GM19035 (cell line): ENCODE data around the gene RNMT.

ENCODE experiments used
- ATAC-seq: cut with Tn5 transposase; IDR thresholded peaks from one replicate; pipeline ENCODE4 v1.9.1; 2021; ENCODE audit not compliant: unreplicated experiment

The RNMT gene

GRCh38 chr18:13809531-13810255 lies 83.2 kb downstream of the RNMT start:
- no peak for ATAC-seq

GRCh38 chr18:13810950-13811485 lies 84.5 kb downstream of the RNMT start:
- no peak for ATAC-seq

GRCh38 chr18:13811993-13812392 lies 85.5 kb downstream of the RNMT start:
- ATAC-seq: no peak

DNA sequence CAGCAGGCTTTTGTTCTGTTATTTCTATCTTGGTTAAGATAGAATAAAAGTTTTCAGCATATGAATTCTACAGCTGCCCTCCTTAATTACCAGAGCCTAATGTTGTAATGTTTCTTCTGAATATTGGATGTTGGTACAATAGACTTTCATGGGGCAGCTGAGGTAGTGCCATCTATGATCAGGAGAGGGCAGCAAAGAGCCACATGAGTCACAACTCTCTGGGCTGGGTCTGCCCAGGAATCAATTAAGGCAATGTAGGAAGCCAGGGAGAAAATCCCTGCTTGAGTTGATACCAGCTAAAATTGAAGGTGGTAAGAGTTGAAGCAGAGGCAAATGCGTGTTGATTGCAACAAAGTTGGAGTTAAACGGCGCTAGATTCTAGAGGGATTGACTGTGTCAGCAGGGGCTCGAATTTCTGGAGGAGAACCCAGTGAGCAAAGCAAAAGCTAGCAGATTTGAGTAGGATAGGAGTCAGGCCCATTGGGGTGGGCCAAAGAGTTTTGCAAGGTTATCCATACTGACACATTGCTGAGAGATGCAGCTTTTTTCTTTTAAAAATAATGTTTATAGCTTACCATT lies 86.9 kb downstream of the RNMT start:
- peak; percentile 81 for ATAC-seq
